DND-41 (cell line): ENCODE measurements around the gene SEMA3B.
A peak's percentile ranks its signal among the peaks of the same experiment; 100 is the strongest.

Source experiments
- ATAC-seq: fragments of 200-7000 bp; cut with Tn5 transposase; 3 replicates; pipeline ENCODE4 v1.9.1; 2021; ENCODE audit warnings: low read depth; ENCODE audit not compliant: insufficient read depth
- DNase-seq: peaks from one replicate; pipeline ENCODE4 v3.0.0-alpha.2; 2020
- H2AFZ ChIP-seq: 2 replicates; pipeline ENCODE4 v1.6.0; 2012; ENCODE audit warnings: low read depth, low read length
- H3K27ac ChIP-seq: 2 replicates; pipeline ENCODE4 v1.5.1; 2012; ENCODE audit warnings: low read length, inconsistent platforms
- H3K27me3 ChIP-seq: fragments of 200-600 bp; sonication (generic); 2 replicates; pipeline ENCODE4 v1.6.0; 2012; ENCODE audit warnings: low read length, mild to moderate bottlenecking, inconsistent platforms; ENCODE audit not compliant: insufficient read depth, poor library complexity
- H3K36me3 ChIP-seq: 2 replicates; pipeline ENCODE4 v1.5.1; 2012; ENCODE audit warnings: low read length, inconsistent platforms; ENCODE audit not compliant: insufficient read depth
- H3K4me1 ChIP-seq: 2 replicates; pipeline ENCODE4 v1.5.1; 2012; ENCODE audit warnings: mild to moderate bottlenecking, low read length; ENCODE audit not compliant: insufficient read depth
- H3K4me2 ChIP-seq: 2 replicates; pipeline ENCODE4 v1.6.0; 2012; ENCODE audit warnings: mild to moderate bottlenecking, moderate library complexity, low read length, inconsistent platforms; ENCODE audit not compliant: insufficient read depth
- H3K4me3 ChIP-seq, 2 experiments: fragments of 200-600 bp in 1 of 2; shearing (Covaris generic) in 1 of 2; 2 replicates each; pipeline ENCODE4 v1.5.1; 2012 to 2016; ENCODE audit warnings: inconsistent platforms in 2 of 2, low read length in 2 of 2, mild to moderate bottlenecking in 2 of 2, low read depth in 1 of 2, moderate library complexity in 1 of 2
- H3K79me2 ChIP-seq: 2 replicates; pipeline ENCODE4 v1.6.0; 2012; ENCODE audit warnings: low read length, inconsistent platforms; ENCODE audit not compliant: insufficient read depth
- H3K9ac ChIP-seq: 2 replicates; pipeline ENCODE4 v1.6.0; 2012; ENCODE audit warnings: low read depth, mild to moderate bottlenecking, inconsistent platforms, low read length, moderate library complexity
- H3K9me3 ChIP-seq: 2 replicates; pipeline ENCODE4 v1.5.1; 2012; ENCODE audit warnings: low read length, moderate library complexity, mild to moderate bottlenecking, inconsistent platforms; ENCODE audit not compliant: insufficient read depth, severe bottlenecking
- H4K20me1 ChIP-seq: 2 replicates; pipeline ENCODE4 v1.6.0; 2012; ENCODE audit warnings: low read length; ENCODE audit not compliant: insufficient read depth
- CTCF ChIP-seq: IDR thresholded peaks from 2 replicates; pipeline ENCODE4 v1.5.1; 2012; ENCODE audit warnings: borderline replicate concordance, low read length, moderate library complexity, mild to moderate bottlenecking; ENCODE audit not compliant: poor library complexity, severe bottlenecking; ENCODE audit errors: extremely low read depth
- EZH2 ChIP-seq: IDR thresholded peaks from 3 replicates; pipeline ENCODE4 v1.6.1; 2012; ENCODE audit warnings: borderline replicate concordance, low read depth, mild to moderate bottlenecking, moderate library complexity, low read length, inconsistent platforms; ENCODE audit not compliant: severe bottlenecking

The SEMA3B gene

GRCh38 chr3:50274371-50275104, 5.6 kb downstream of the SEMA3B start:
- Histone ChIP-seq H2AFZ (no peak overlapping the region), H4K20me1 (no peaks in the 10 kb centered on the region), H3K79me2 (no peaks in the 10 kb centered on the region), H3K27ac (no peak overlapping the region), H3K9ac (no peak overlapping the region), H3K9me3 (no peaks in the 10 kb centered on the region), H3K4me3 (no peak overlapping the region), H3K27me3 (peaks cover 24% of the 10 kb centered on the region), H3K4me1 (peaks cover 8% of the 10 kb centered on the region), H3K36me3 (no peaks in the 10 kb centered on the region), H3K4me2 (no peak overlapping the region)
- DNase-seq (peak; percentile 62), ATAC-seq (peak; percentile 59)
- peak; percentile 76 for TF ChIP-seq CTCF
- TF ChIP-seq EZH2 = no peak

GRCh38 chr3:50275141-50275995, 6.4 kb downstream of the SEMA3B start:
- Histone ChIP-seq H3K4me3 (no peak overlapping the region), H3K9ac (no peak overlapping the region), H3K36me3 (no peaks in the 10 kb centered on the region), H4K20me1 (no peaks in the 10 kb centered on the region), H3K27me3 (peaks cover 24% of the 10 kb centered on the region), H3K9me3 (no peaks in the 10 kb centered on the region), H3K4me2 (no peak overlapping the region), H3K79me2 (no peaks in the 10 kb centered on the region), H2AFZ (no peak overlapping the region), H3K27ac (no peak overlapping the region), H3K4me1 (peaks cover 8% of the 10 kb centered on the region)
- no peak for TF ChIP-seq CTCF
- TF ChIP-seq EZH2 = no peak
- no peak for DNase-seq
- no peak for ATAC-seq

GRCh38 chr3:50275996-50276761, 7.2 kb downstream of the SEMA3B start:
- peaks cover 24% of the 10 kb centered on the region for H3K27me3 ChIP-seq
- DNase-seq (no peak), ATAC-seq (no peak)
- no peak overlapping the region for H2AFZ ChIP-seq
- H3K4me3 ChIP-seq = no peak overlapping the region
- no peaks in the 10 kb centered on the region for H3K79me2 ChIP-seq
- H3K36me3 ChIP-seq = no peaks in the 10 kb centered on the region
- H3K9ac ChIP-seq = no peak overlapping the region
- TF ChIP-seq EZH2 = no peak
- TF ChIP-seq CTCF = no peak
- H3K9me3 ChIP-seq = no peaks in the 10 kb centered on the region
- H3K4me2 ChIP-seq = no peak overlapping the region
- H3K4me1 ChIP-seq = peaks cover 8% of the 10 kb centered on the region
- no peaks in the 10 kb centered on the region for H4K20me1 ChIP-seq
- H3K27ac ChIP-seq = no peak overlapping the region
